ENCODE results near the gene UNC93B1.
"Not testable (repeated sequence)": the region's sequence is repeated elsewhere in the genome, so short reads cannot be mapped to it uniquely, and the experiment has no call there.

DNA sequence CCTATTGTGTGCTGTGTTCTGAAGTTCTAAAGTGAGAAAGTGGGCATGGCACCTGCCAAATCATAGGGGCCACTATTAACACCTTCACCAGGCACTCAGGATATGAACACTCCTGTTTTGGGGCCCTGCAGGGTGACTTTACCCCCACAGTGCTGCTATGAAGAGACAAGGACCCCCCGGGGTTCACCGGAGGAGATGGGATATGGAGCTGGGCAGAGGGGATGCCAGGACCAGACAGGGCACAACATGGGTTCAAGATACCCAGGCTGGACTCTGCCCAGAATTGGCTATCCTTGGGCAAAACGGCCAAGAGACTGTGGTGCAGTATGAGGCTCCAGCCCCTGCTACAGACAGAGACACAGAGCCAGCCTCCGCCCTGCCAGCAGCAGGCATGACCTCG lies 9.5 kb downstream of the UNC93B1 start:
- TF ChIP-seq, protein P1, sequence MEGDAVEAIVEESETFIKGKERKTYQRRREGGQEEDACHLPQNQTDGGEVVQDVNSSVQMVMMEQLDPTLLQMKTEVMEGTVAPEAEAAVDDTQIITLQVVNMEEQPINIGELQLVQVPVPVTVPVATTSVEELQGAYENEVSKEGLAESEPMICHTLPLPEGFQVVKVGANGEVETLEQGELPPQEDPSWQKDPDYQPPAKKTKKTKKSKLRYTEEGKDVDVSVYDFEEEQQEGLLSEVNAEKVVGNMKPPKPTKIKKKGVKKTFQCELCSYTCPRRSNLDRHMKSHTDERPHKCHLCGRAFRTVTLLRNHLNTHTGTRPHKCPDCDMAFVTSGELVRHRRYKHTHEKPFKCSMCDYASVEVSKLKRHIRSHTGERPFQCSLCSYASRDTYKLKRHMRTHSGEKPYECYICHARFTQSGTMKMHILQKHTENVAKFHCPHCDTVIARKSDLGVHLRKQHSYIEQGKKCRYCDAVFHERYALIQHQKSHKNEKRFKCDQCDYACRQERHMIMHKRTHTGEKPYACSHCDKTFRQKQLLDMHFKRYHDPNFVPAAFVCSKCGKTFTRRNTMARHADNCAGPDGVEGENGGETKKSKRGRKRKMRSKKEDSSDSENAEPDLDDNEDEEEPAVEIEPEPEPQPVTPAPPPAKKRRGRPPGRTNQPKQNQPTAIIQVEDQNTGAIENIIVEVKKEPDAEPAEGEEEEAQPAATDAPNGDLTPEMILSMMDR (IDR thresholded peaks at IDR 0.05 in 8 of 11, conservative IDR thresholded peaks at IDR 0.05 in 3 of 11), result not testable (repeated sequence)
- TF ChIP-seq POLR2A, POLR2AphosphoS5 (IDR thresholded peaks at IDR 0.05): not testable (repeated sequence)
